Measurements from ENCODE around the gene SEC24D.

- TF ChIP-seq CTCF (conservative IDR thresholded peaks at IDR 0.05; ENCODE audit: low read length): no peak
- TF ChIP-seq EZH2phosphoT487 (IDR thresholded peaks at IDR 0.05; ENCODE audit: borderline replicate concordance): no peak
Measured at GRCh38 chr4:118754890-118755289, 81.0 kb downstream of the SEC24D start.
